Astrocyte of the spinal cord (primary cell): ENCODE results near the gene SNX5.
A peak's percentile ranks its signal among the peaks of the same experiment; 100 is the strongest.

Source experiments
- DNase-seq: peaks from one replicate; pipeline ENCODE4 v3.0.0; 2011; ENCODE audit warnings: low read depth, low spot score
- H3K4me3 ChIP-seq: 2 replicates; pipeline ENCODE4 v1.5.1; 2011; ENCODE audit warnings: low read depth, mild to moderate bottlenecking, low read length, moderate library complexity
- CTCF ChIP-seq: IDR thresholded peaks from 2 replicates; pipeline ENCODE4 v1.5.1; 2012; ENCODE audit warnings: low read depth, mild to moderate bottlenecking, low read length, inconsistent platforms
- in situ Hi-C: cut with HindIII; loops from 2 replicates; pipeline ENCODE4 v1.10.0; 2017; ENCODE audit warnings: low sequenced_read_pairs

Gene SNX5

GRCh38 chr20:17895641-17896171 is 72.9 kb downstream of the SNX5 start:
- no peak for TF ChIP-seq CTCF
- peak overlapping the region; percentile 23 for H3K4me3 ChIP-seq
- in situ Hi-C loops: no loop called here
- DNase-seq: peak; percentile 66

DNA sequence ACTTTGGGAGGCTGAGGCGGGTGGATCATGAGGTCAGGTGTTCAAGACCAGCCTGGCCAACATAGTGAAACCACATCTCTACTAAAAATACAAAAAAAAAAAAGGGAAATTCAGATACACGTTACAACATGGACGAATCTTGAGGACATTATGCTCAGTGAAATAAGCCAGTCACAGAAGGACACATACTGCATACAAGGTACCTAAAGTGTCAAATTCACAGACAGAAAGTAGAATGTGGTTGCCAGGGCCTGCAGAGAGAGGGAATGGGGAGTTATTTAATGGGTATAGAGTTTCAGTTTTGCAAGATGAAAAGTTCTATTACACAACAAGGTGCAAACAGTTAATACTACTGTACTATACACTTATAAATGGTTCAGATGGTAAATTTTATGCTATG is 75.1 kb downstream of the SNX5 start:
- no peak for TF ChIP-seq CTCF
- no peak for DNase-seq
- H3K4me3 ChIP-seq: no peak overlapping the region
- in situ Hi-C loops: no loop called here

- no peak for TF ChIP-seq CTCF
- H3K4me3 ChIP-seq: no peak overlapping the region
- DNase-seq: no peak
- in situ Hi-C loops: no loop called here
These were observed 76.2 kb downstream of the SNX5 start for GRCh38 chr20:17892189-17892938.
